Activated CD4-positive, alpha-beta T cell treated with anti-CD3 and anti-CD28 coated beads, Interleukin-2, amount 10 ng/mL, durations not matched to agents 24 days and 14 days (primary cell): ENCODE results near the gene ZNF280B. TPM values are rescaled to one million over a fixed set of nuclear protein-coding genes. Genes with fewer than 3 reads are reported as not detected.
"Not testable (repeated sequence)": the region's sequence is repeated elsewhere in the genome, so short reads cannot be mapped to it uniquely, and the experiment has no call there.

ENCODE experiments used
- DNase-seq: peaks from one replicate; pipeline ENCODE4 v3.0.0; 2022
- H3K27ac Mint-ChIP-seq: one replicate; pipeline ENCODE4 v1.8.0; 2022; ENCODE audit warnings: mild to moderate bottlenecking, mixed read lengths
- H3K27me3 Mint-ChIP-seq: one replicate; pipeline ENCODE4 v1.8.0; 2022; ENCODE audit warnings: mixed read lengths
- H3K36me3 Mint-ChIP-seq: one replicate; pipeline ENCODE4 v1.8.0; 2022; ENCODE audit warnings: low read depth, mild to moderate bottlenecking, mixed read lengths
- H3K4me1 Mint-ChIP-seq: one replicate; pipeline ENCODE4 v1.8.0; 2021; ENCODE audit warnings: mixed read lengths
- H3K4me3 Mint-ChIP-seq: one replicate; pipeline ENCODE4 v1.8.0; 2022; ENCODE audit warnings: mild to moderate bottlenecking, moderate library complexity, mixed read lengths
- H3K9me3 Mint-ChIP-seq: one replicate; pipeline ENCODE4 v1.8.0; 2021; ENCODE audit warnings: mixed read lengths
- intact Hi-C: fragments of 100-400 bp; cut with micrococcal nuclease; formaldehyde crosslinking; loops from one replicate; pipeline ENCODE4 v1.15.1; 2023
- total RNA-seq: library from RNA; stranded (reverse); gene quantifications from 2 replicates; pipeline ENCODE4 v1.2.3, GENCODE V29; 2022

ZNF280B gene
- total RNA-seq, 1 donor from 2014 or later, result 2.8 TPM

DNA sequence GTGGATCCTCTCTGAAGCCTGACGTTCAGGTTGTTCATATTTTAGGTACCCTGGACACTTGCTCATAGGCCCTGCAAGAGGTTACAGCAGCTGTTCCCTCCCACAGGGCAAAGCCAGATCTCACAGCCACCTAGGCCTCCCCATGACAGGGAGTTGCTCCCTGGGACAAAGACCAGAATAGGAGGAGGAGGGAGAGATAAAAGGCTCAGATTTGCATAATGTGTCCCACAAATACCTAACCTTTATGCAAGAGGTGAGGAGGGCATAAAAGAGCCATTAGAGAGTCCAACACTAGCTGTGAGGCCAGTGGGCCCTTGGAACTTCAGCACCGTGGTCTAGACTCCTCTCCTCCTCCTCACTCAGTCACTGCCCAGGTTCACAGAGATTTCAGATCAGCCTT is 33.8 kb downstream of the ZNF280B start:
- H3K36me3 Mint-ChIP-seq, result no peaks in the 10 kb centered on the region
- no peak overlapping the region for H3K4me3 Mint-ChIP-seq
- no peak for DNase-seq
- H3K27me3 Mint-ChIP-seq, result peaks cover 6% of the 10 kb centered on the region
- peaks cover 3% of the 10 kb centered on the region for H3K9me3 Mint-ChIP-seq
- H3K4me1 Mint-ChIP-seq, result no peaks in the 10 kb centered on the region
- intact Hi-C loops, result no loop called here
- no peak overlapping the region for H3K27ac Mint-ChIP-seq

- H3K4me3 Mint-ChIP-seq, DNase-seq, H3K36me3 Mint-ChIP-seq, H3K27ac Mint-ChIP-seq, H3K4me1 Mint-ChIP-seq, H3K9me3 Mint-ChIP-seq, intact Hi-C loops: not testable (repeated sequence)
- H3K27me3 Mint-ChIP-seq, result peaks cover 19% of the 10 kb centered on the region
Measured at GRCh38 chr22:22471104-22471503, 37.4 kb downstream of the ZNF280B start.

- no peak overlapping the region for H3K27ac Mint-ChIP-seq
- H3K9me3 Mint-ChIP-seq, result peaks cover 10% of the 10 kb centered on the region
- no peaks in the 10 kb centered on the region for H3K4me1 Mint-ChIP-seq
- no peaks in the 10 kb centered on the region for H3K36me3 Mint-ChIP-seq
- H3K4me3 Mint-ChIP-seq, result no peak overlapping the region
- intact Hi-C loops, result loop anchor here (10.0 kb wide), 1 partner anchor 225 kb away; no protein-coding TSS in a partner anchor
- DNase-seq, result no peak
- peaks cover 20% of the 10 kb centered on the region for H3K27me3 Mint-ChIP-seq
Measured at GRCh38 chr22:22469527-22469926, 39.0 kb downstream of the ZNF280B start.

- H3K9me3 Mint-ChIP-seq, H3K36me3 Mint-ChIP-seq, H3K4me1 Mint-ChIP-seq, DNase-seq, H3K4me3 Mint-ChIP-seq, H3K27ac Mint-ChIP-seq: not testable (repeated sequence)
- H3K27me3 Mint-ChIP-seq, result peaks cover 22% of the 10 kb centered on the region
- intact Hi-C loops, result loop anchor here (10.0 kb wide), 1 partner anchor 226 kb away; no protein-coding TSS in a partner anchor
Measured at GRCh38 chr22:22468794-22469469, 39.6 kb downstream of the ZNF280B start.

DNA sequence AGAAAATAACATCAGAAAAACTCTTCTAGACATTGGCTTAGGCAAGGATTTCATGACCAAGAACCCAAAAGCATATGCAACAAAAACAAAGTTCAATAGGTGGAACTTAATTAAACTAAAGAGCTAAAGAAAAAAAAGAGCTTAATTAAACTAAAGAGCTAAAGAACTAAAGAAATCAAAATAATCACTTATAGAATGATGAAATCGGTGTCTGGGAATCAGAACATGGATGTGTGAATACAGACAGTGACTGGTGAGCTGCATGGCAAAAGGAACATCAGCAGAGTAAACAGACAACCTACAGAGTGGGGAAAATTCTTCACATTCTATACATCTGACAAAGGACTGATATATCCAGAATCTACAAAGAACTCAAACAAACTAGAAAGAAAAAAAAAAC is 41.4 kb downstream of the ZNF280B start:
- Mint-ChIP-seq H3K4me1 (no peaks in the 10 kb centered on the region), H3K27me3 (peaks cover 30% of the 10 kb centered on the region), H3K4me3 (no peak overlapping the region), H3K27ac (no peak overlapping the region), H3K36me3 (no peaks in the 10 kb centered on the region), H3K9me3 (peaks cover 10% of the 10 kb centered on the region)
- intact Hi-C loops, result loop anchor here (10.0 kb wide), 1 partner anchor 228 kb away; no protein-coding TSS in a partner anchor
- no peak for DNase-seq

DNA sequence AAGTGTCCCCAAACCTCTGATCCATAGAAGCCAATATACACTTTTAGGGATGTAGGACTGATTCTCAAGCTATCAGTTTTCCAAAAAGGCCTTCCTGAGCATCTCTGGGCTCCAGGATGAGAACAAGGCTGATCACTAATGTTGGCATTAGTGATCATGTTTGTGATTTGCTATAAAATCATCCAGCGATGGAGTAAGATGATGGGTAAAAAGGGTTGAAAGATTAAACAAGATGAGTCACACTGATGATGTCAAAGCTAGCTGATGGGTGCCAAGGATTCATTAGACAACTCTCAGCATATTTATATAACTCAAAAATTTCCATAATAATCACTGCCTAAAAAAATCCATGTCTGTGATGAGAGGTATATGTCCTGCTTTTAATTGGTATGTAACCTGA is 42.8 kb downstream of the ZNF280B start:
- Mint-ChIP-seq H3K9me3 (peaks cover 10% of the 10 kb centered on the region), H3K4me3 (no peak overlapping the region), H3K27ac (no peak overlapping the region), H3K27me3 (peaks cover 30% of the 10 kb centered on the region), H3K4me1 (no peaks in the 10 kb centered on the region), H3K36me3 (no peaks in the 10 kb centered on the region)
- intact Hi-C loops, result loop anchor here (10.0 kb wide), 1 partner anchor 229 kb away; no protein-coding TSS in a partner anchor
- DNase-seq, result no peak

GRCh38 chr22:22465094-22465602 is 43.4 kb downstream of the ZNF280B start:
- no peak for DNase-seq
- H3K36me3 Mint-ChIP-seq, result no peaks in the 10 kb centered on the region
- H3K4me3 Mint-ChIP-seq, result no peak overlapping the region
- peaks cover 10% of the 10 kb centered on the region for H3K9me3 Mint-ChIP-seq
- H3K27ac Mint-ChIP-seq, result no peak overlapping the region
- intact Hi-C loops, result loop anchor here (10.0 kb wide), 1 partner anchor 230 kb away; no protein-coding TSS in a partner anchor
- H3K4me1 Mint-ChIP-seq, result no peaks in the 10 kb centered on the region
- peaks cover 30% of the 10 kb centered on the region for H3K27me3 Mint-ChIP-seq

DNA sequence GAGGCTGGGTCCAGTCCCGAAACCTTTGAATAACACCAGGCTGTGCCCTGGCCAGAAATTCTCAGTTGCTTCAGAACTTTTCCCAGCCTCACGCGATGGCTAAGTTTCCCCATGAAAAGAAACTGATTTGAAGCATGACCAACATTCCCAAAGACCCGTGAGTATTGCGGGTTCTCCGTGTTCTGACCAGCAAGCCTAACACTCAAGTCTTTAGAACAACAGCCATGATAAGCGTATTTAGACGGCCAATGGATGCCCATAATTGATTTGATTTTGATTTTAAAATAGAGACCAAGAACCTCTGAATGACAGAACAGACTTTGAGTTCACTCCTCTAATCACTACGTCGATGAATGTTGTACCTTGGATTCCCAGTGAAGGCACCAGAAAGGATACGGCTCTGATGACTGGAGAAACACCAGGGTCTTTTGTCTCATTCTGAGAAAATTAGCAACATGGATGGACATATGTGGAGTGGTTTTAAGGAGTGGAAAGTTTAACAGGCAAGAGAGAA is 43.9 kb downstream of the ZNF280B start:
- Mint-ChIP-seq H3K9me3 (peaks cover 5% of the 10 kb centered on the region), H3K4me3 (no peak overlapping the region), H3K36me3 (no peaks in the 10 kb centered on the region), H3K4me1 (no peaks in the 10 kb centered on the region), H3K27ac (no peak overlapping the region), H3K27me3 (peaks cover 25% of the 10 kb centered on the region)
- intact Hi-C loops, result loop anchor here (5.0 to 10.0 kb wide), 2 partner anchors 113 to 230 kb away; no protein-coding TSS in a partner anchor
- DNase-seq, result no peak

- intact Hi-C loops, result loop anchor here (5.0 to 10.0 kb wide), 2 partner anchors 113 to 231 kb away; no protein-coding TSS in a partner anchor
- peak; percentile 88 for DNase-seq
- Mint-ChIP-seq H3K4me3 (no peak overlapping the region), H3K27me3 (peaks cover 23% of the 10 kb centered on the region), H3K36me3 (peaks cover 3% of the 10 kb centered on the region), H3K27ac (no peak overlapping the region), H3K4me1 (no peaks in the 10 kb centered on the region), H3K9me3 (peaks cover 4% of the 10 kb centered on the region)
Measured at GRCh38 chr22:22463855-22464540, 44.5 kb downstream of the ZNF280B start.

GRCh38 chr22:22462813-22463567 is 45.6 kb downstream of the ZNF280B start:
- H3K9me3 Mint-ChIP-seq, result peaks cover 10% of the 10 kb centered on the region
- intact Hi-C loops, result loop anchor here (5.0 to 10.0 kb wide), 2 partner anchors 114 to 232 kb away; no protein-coding TSS in a partner anchor
- H3K4me3 Mint-ChIP-seq, result no peak overlapping the region
- no peak overlapping the region for H3K27ac Mint-ChIP-seq
- peaks cover 5% of the 10 kb centered on the region for H3K36me3 Mint-ChIP-seq
- peaks cover 23% of the 10 kb centered on the region for H3K27me3 Mint-ChIP-seq
- no peak for DNase-seq
- no peaks in the 10 kb centered on the region for H3K4me1 Mint-ChIP-seq

GRCh38 chr22:22461583-22461982 is 47.0 kb downstream of the ZNF280B start:
- H3K4me3 Mint-ChIP-seq, result no peak overlapping the region
- H3K27ac Mint-ChIP-seq, result no peak overlapping the region
- H3K36me3 Mint-ChIP-seq, result peaks cover 5% of the 10 kb centered on the region
- H3K27me3 Mint-ChIP-seq, result peaks cover 19% of the 10 kb centered on the region
- peaks cover 20% of the 10 kb centered on the region for H3K9me3 Mint-ChIP-seq
- H3K4me1 Mint-ChIP-seq, result no peaks in the 10 kb centered on the region
- DNase-seq, result no peak
- intact Hi-C loops, result loop anchor here (5.0 to 10.0 kb wide), 2 partner anchors 116 to 233 kb away; no protein-coding TSS in a partner anchor

GRCh38 chr22:22461111-22461510 is 47.4 kb downstream of the ZNF280B start:
- intact Hi-C loops, result loop anchor here (5.0 to 10.0 kb wide), 2 partner anchors 116 to 234 kb away; no protein-coding TSS in a partner anchor

DNA sequence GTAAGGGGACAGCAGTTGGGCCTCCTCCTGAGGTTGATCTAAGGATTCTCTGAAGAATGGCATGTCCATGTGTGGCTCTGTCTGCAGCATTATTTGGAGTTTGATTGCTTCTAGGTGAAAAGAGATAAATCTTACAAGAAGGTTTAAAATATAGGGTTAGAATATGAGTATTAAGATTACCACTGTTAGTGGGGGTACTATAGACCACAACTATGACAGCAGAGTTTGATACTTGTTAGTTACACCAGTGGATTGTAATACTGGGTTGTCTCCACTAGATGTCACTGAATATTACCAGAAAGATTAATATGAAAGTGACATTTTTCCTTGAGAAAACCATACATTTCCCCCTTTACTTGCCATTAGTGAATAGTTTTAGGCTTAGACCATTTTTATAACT is 47.9 kb downstream of the ZNF280B start:
- no peak overlapping the region for H3K4me3 Mint-ChIP-seq
- H3K27ac Mint-ChIP-seq, result no peak overlapping the region
- intact Hi-C loops, result loop anchor here (5.0 to 10.0 kb wide), 2 partner anchors 117 to 234 kb away; no protein-coding TSS in a partner anchor
- H3K4me1 Mint-ChIP-seq, result no peaks in the 10 kb centered on the region
- H3K9me3 Mint-ChIP-seq, result peaks cover 20% of the 10 kb centered on the region
- DNase-seq, result no peak
- H3K36me3 Mint-ChIP-seq, result peaks cover 5% of the 10 kb centered on the region
- H3K27me3 Mint-ChIP-seq, result peaks cover 12% of the 10 kb centered on the region

More at GRCh38 chr22:22461111-22461510, 47.4 kb downstream of the ZNF280B start:
- Mint-ChIP-seq H3K4me1 (no peaks in the 10 kb centered on the region), H3K9me3 (peaks cover 20% of the 10 kb centered on the region), H3K27me3 (peaks cover 14% of the 10 kb centered on the region), H3K27ac (no peak overlapping the region), H3K4me3 (no peak overlapping the region), H3K36me3 (peaks cover 5% of the 10 kb centered on the region)
- no peak for DNase-seq
